A549 (cell line): ENCODE data around the gene GPI. TPM values are rescaled to one million over a fixed set of nuclear protein-coding genes. Genes with fewer than 3 reads are reported as not detected.
"Not testable (repeated sequence)": the region's sequence is repeated elsewhere in the genome, so short reads cannot be mapped to it uniquely, and the experiment has no call there.

Experiments
- ATAC-seq, 2 experiments: fragments of 200-7000 bp in 1 of 2; fragments of >200 bp in 1 of 2; cut with Nextera tagmentation in 1 of 2; cut with Tn5 transposase in 1 of 2; 3 replicates each; pipeline versions ENCODE4 v1.8.0 to v1.9.1; 2018 to 2020; ENCODE audit warnings: mild to moderate bottlenecking in 1 of 2, moderate library complexity in 1 of 2
- CTCF ChIA-PET: fragments of 300-600 bp; sonication (Branson Sonifier 250); formaldehyde crosslinking; extraction: SDS; loops from one replicate; lab custom pipeline; 2021; ENCODE audit warnings: antibody characterized with exemption, inconsistent platforms; lab: Yijun Ruan, JAX
- POLR2A ChIA-PET: fragments of 350-600 bp; formaldehyde crosslinking; extraction: SDS; loops from one replicate; lab custom pipeline; 2021; ENCODE audit warnings: antibody characterized with exemption, inconsistent platforms; lab: Yijun Ruan, JAX
- DNase-seq, 2 experiments: peaks; one replicate each; pipeline versions ENCODE4 v3.0.0 to v3.0.0-alpha.2; 2011 to 2016; ENCODE audit warnings: low read depth in 1 of 2, low spot score in 1 of 2
- FAIRE-seq: peaks from 2 replicates; lab custom pipeline; 2011; peaks lifted over from hg19 to GRCh38; lab: Jason Lieb, UNC
- H3K27ac ChIP-seq, 2 experiments: fragments of >200 bp; sonication (Bioruptor Twin); formaldehyde crosslinking; 3 replicates each; pipeline ENCODE4 v1.5.1; 2016 to 2017
- H3K4me1 ChIP-seq: fragments of >200 bp; sonication (Bioruptor Twin); formaldehyde crosslinking; 3 replicates; pipeline ENCODE4 v1.6.1; 2016
- H3K4me2 ChIP-seq: fragments of >200 bp; sonication (Bioruptor Twin); formaldehyde crosslinking; 3 replicates; pipeline ENCODE4 v1.6.1; 2016
- H3K4me3 ChIP-seq: fragments of >200 bp; sonication (Bioruptor Twin); formaldehyde crosslinking; 3 replicates; pipeline ENCODE4 v1.5.1; 2016
- H3K9me3 ChIP-seq: fragments of >200 bp; sonication (Bioruptor Twin); formaldehyde crosslinking; 3 replicates; pipeline ENCODE4 v1.6.1; 2016
- CHD2 ChIP-seq: fragments of 150-350 bp; IDR thresholded peaks from 2 replicates; pipeline ENCODE4 v1.6.1; 2014; ENCODE audit warnings: low read length; ENCODE audit not compliant: partially characterized antibody
- E2F6 ChIP-seq: IDR thresholded peaks from 2 replicates; pipeline ENCODE4 v1.6.1; 2012; ENCODE audit warnings: low read depth, borderline replicate concordance
- ELK1 ChIP-seq: fragments of 150-350 bp; IDR thresholded peaks from 2 replicates; pipeline ENCODE4 v1.6.1; 2014; ENCODE audit warnings: low read depth, mild to moderate bottlenecking, low read length
- GATA3 ChIP-seq: IDR thresholded peaks from 2 replicates; pipeline ENCODE4 v1.6.1; 2012; ENCODE audit warnings: borderline replicate concordance
- HMGXB4 ChIP-seq: fragments of 250-450 bp; sonication (Bioruptor Pico); IDR thresholded peaks from 2 replicates; pipeline ENCODE4 v1.5.0; 2021; ENCODE audit warnings: mild to moderate bottlenecking, moderate library complexity, borderline replicate concordance
- NR3C1 ChIP-seq: fragments of >200 bp; sonication (Bioruptor Twin); formaldehyde crosslinking; IDR thresholded peaks from 3 replicates; pipeline ENCODE4 v1.6.1; 2017
- RAD21 ChIP-seq, 2 experiments: fragments of >200 bp in 1 of 2; sonication (Bioruptor Twin) in 1 of 2; formaldehyde crosslinking in 1 of 2; IDR thresholded peaks in 1 of 2; conservative IDR thresholded peaks in 1 of 2; 2 replicates in 1 of 2; 3 replicates in 1 of 2; pipeline ENCODE4 v1.6.1; 2012 to 2018; ENCODE audit warnings: inconsistent platforms in 1 of 2
- RARB ChIP-seq: fragments of 250-450 bp; sonication (Bioruptor Pico); IDR thresholded peaks from 2 replicates; pipeline ENCODE4 v1.8.0; 2021; ENCODE audit warnings: mild to moderate bottlenecking, moderate library complexity
- RCOR1 ChIP-seq: fragments of 150-350 bp; IDR thresholded peaks from 2 replicates; pipeline ENCODE4 v1.6.1; 2014; ENCODE audit warnings: antibody characterized with exemption, low read length, low read depth
- TFCP2L1 ChIP-seq: fragments of 250-450 bp; sonication (Bioruptor Pico); IDR thresholded peaks from 2 replicates; pipeline ENCODE4 v1.5.0; 2021; ENCODE audit warnings: mild to moderate bottlenecking
- TP53 ChIP-seq: fragments of 250-450 bp; sonication (Bioruptor Pico); IDR thresholded peaks from 2 replicates; pipeline ENCODE4 v1.5.0; 2021; ENCODE audit warnings: mild to moderate bottlenecking, moderate library complexity
- USF2 ChIP-seq: fragments of 450-650 bp; IDR thresholded peaks from 2 replicates; pipeline ENCODE4 v1.6.1; 2014; ENCODE audit warnings: antibody characterized with exemption
- WGBS: methylation state at CpG from one replicate; pipeline ENCODE4 v1.1.6; 2017; ENCODE audit errors: missing lambda C conversion rate; 5-methylcytosine and 5-hydroxymethylcytosine counted together
- polyA plus RNA-seq, 4 experiments: library from polyadenylated mRNA; depleted of rRNA in 3 of 4; stranded (reverse); fragments of >200 nt; fragmentation: RNase III in 1 of 4; extraction: RNeasy Plus Mini Kit Qiagen cat#74134 plus additional on column Dnase treatment in 1 of 4; gene quantifications; 2 replicates in 3 of 4; 3 replicates in 1 of 4; pipeline ENCODE4 v1.2.3, GENCODE V29; 2011 to 2017
- TF ChIP-seq, protein P1 (sequence below): fragments of >200 bp; sonication (Bioruptor Twin); formaldehyde crosslinking; IDR thresholded peaks from 2 replicates; pipeline ENCODE4 v1.6.1; 2016
- TF ChIP-seq, protein P2 (sequence below): fragments of 200-600 bp; sonication (generic); IDR thresholded peaks from 2 replicates; pipeline ENCODE4 v1.6.1; 2016; ENCODE audit warnings: antibody characterized with exemption, mild to moderate bottlenecking, moderate library complexity

The GPI gene
- polyA plus RNA-seq, 2 of the 4 experiments (the other 2 are of a cell fraction): 548 to 565 TPM

- TF ChIP-seq HMGXB4 (CRISPR knock-in tag): no peak
- TF ChIP-seq RCOR1: no peak
Observed at GRCh38 chr19:34367624-34367957, 2.6 kb downstream of the GPI start (continued).

DNA sequence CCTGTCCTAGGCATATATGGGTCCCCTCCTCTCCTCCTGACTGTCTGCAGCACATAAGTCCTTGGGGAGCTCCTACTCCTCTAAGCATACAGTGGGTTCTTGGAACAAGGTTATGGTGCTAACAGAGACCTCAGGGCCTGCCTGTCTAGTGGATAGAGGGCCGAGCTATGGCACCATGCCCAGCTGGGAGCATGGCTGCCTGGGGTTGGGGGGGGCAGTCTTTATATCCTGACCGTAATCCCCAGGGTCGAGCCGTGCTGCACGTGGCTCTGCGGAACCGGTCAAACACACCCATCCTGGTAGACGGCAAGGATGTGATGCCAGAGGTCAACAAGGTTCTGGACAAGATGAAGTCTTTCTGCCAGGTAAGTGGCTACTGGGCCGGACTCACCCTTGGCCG is 3.3 kb downstream of the GPI start:
- POLR2A ChIA-PET: interaction anchor here (2.3 kb wide), 1 partner anchor 9 kb away, joined by 9 read pairs; no protein-coding TSS in a partner anchor

DNA sequence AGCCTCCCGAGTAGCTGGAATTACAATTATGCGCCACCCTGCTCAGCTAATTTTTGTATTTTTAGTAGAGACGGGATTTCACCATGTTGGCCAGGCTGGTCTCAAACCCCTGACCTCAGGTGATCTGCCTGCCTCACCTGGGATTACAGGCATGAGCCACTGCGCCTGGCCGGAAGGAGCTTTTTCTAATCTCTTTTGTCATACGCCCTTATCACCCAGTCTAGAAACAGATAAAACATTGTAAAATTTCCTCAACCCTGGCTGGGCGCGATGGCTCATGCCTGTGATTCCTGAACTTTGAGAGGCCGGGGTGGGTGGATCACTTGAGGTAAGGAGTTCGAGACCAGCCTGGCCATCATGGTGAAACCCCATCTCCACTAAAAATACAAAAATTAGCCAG is 4.2 kb downstream of the GPI start:
- not testable (repeated sequence) for FAIRE-seq

More for the DNA sequence above, 3.3 kb downstream of the GPI start:
- Histone ChIP-seq H3K4me3 (no peak overlapping the region), H3K4me1 (peaks cover 25% of the 10 kb centered on the region), H3K4me2 (no peak overlapping the region), H3K9me3 (no peaks in the 10 kb centered on the region), H3K27ac (no peak overlapping the region)
- no peak for FAIRE-seq
- 91% methylated on average over 10 of the region's 10 CpGs for WGBS
- no peak for ATAC-seq
- no peak for DNase-seq
- CTCF ChIA-PET: interaction anchor here (0.6 to 3.3 kb wide), 8 partner anchors 9 to 113 kb away, joined by 3 to 20 read pairs (median 6); partner anchors contain the start of gene WTIP
- TF ChIP-seq E2F6 (no peak), ELK1 (no peak), RARB (CRISPR knock-in tag) (no peak), NR3C1 (no peak), TFCP2L1 (CRISPR knock-in tag) (no peak), RAD21 (conservative IDR thresholded peaks at IDR 0.05 in 1 of 2, IDR thresholded peaks at IDR 0.05 in 1 of 2) (no peak), TP53 (CRISPR knock-in tag) (no peak), CHD2 (no peak), HMGXB4 (CRISPR knock-in tag) (no peak), USF2 (no peak), GATA3 (no peak)
- TF ChIP-seq, protein P1, sequence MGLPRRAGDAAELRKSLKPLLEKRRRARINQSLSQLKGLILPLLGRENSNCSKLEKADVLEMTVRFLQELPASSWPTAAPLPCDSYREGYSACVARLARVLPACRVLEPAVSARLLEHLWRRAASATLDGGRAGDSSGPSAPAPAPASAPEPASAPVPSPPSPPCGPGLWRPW: no peak
- TF ChIP-seq, protein P2, sequence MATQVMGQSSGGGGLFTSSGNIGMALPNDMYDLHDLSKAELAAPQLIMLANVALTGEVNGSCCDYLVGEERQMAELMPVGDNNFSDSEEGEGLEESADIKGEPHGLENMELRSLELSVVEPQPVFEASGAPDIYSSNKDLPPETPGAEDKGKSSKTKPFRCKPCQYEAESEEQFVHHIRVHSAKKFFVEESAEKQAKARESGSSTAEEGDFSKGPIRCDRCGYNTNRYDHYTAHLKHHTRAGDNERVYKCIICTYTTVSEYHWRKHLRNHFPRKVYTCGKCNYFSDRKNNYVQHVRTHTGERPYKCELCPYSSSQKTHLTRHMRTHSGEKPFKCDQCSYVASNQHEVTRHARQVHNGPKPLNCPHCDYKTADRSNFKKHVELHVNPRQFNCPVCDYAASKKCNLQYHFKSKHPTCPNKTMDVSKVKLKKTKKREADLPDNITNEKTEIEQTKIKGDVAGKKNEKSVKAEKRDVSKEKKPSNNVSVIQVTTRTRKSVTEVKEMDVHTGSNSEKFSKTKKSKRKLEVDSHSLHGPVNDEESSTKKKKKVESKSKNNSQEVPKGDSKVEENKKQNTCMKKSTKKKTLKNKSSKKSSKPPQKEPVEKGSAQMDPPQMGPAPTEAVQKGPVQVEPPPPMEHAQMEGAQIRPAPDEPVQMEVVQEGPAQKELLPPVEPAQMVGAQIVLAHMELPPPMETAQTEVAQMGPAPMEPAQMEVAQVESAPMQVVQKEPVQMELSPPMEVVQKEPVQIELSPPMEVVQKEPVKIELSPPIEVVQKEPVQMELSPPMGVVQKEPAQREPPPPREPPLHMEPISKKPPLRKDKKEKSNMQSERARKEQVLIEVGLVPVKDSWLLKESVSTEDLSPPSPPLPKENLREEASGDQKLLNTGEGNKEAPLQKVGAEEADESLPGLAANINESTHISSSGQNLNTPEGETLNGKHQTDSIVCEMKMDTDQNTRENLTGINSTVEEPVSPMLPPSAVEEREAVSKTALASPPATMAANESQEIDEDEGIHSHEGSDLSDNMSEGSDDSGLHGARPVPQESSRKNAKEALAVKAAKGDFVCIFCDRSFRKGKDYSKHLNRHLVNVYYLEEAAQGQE: no peak

More for the DNA sequence above, 4.2 kb downstream of the GPI start:
- H3K4me2 ChIP-seq, ATAC-seq, H3K9me3 ChIP-seq, H3K4me3 ChIP-seq, DNase-seq, H3K27ac ChIP-seq: not testable (repeated sequence)
- POLR2A ChIA-PET: interaction anchor here (0.6 to 2.3 kb wide), 2 partner anchors 10 to 15 kb away, joined by 6 to 9 read pairs; no protein-coding TSS in a partner anchor
- WGBS: 94% methylated on average over 10 of the region's 10 CpGs
- H3K4me1 ChIP-seq: peaks cover 23% of the 10 kb centered on the region
- CTCF ChIA-PET: interaction anchor here (0.7 to 3.3 kb wide), 9 partner anchors 8 to 33 kb away, joined by 3 to 20 read pairs (median 7); no protein-coding TSS in a partner anchor
